Astrocyte (in vitro differentiated cells and primary cell): Measurements from ENCODE around the gene FA2H. TPM values are rescaled to one million over a fixed set of nuclear protein-coding genes. Genes with fewer than 3 reads are reported as not detected.

ENCODE experiments used
- DNase-seq: peaks from one replicate; pipeline ENCODE4 v3.0.0-alpha.2; 2010; ENCODE audit warnings: low read depth
- FAIRE-seq: peaks from 2 replicates; lab custom pipeline; 2011; peaks lifted over from hg19 to GRCh38; lab: Jason Lieb, UNC
- H2AFZ ChIP-seq: 2 replicates; pipeline ENCODE4 v1.6.0; 2012; ENCODE audit warnings: low read depth, low read length, inconsistent platforms
- H3K27ac ChIP-seq: 2 replicates; pipeline ENCODE4 v1.5.1; 2011; ENCODE audit warnings: low read depth, low read length, inconsistent platforms
- H3K27me3 ChIP-seq: 2 replicates; pipeline ENCODE4 v1.6.0; 2011; ENCODE audit warnings: low read length, inconsistent platforms; ENCODE audit not compliant: insufficient read depth
- H3K36me3 ChIP-seq: 2 replicates; pipeline ENCODE4 v1.5.1; 2011; ENCODE audit warnings: low read length, inconsistent platforms; ENCODE audit not compliant: insufficient read depth
- H3K4me1 ChIP-seq: 2 replicates; pipeline ENCODE4 v1.5.1; 2011; ENCODE audit warnings: low read length, inconsistent platforms; ENCODE audit not compliant: insufficient read depth
- H3K4me2 ChIP-seq: 2 replicates; pipeline ENCODE4 v1.6.0; 2012; ENCODE audit warnings: low read length, inconsistent platforms
- H3K4me3 ChIP-seq: 2 replicates; pipeline ENCODE4 v1.5.1; 2011; ENCODE audit warnings: low read depth, mild to moderate bottlenecking, low read length, inconsistent platforms; ENCODE audit not compliant: insufficient read depth
- H3K79me2 ChIP-seq: 2 replicates; pipeline ENCODE4 v1.6.0; 2012; ENCODE audit warnings: mild to moderate bottlenecking, low read length, inconsistent platforms; ENCODE audit not compliant: insufficient read depth
- H3K9ac ChIP-seq: 2 replicates; pipeline ENCODE4 v1.6.0; 2012; ENCODE audit warnings: mild to moderate bottlenecking, low read length, inconsistent platforms
- H3K9me3 ChIP-seq: 2 replicates; pipeline ENCODE4 v1.5.1; 2012; ENCODE audit warnings: low read depth, mild to moderate bottlenecking, low read length, inconsistent platforms; ENCODE audit not compliant: insufficient read depth
- H4K20me1 ChIP-seq: 2 replicates; pipeline ENCODE4 v1.6.0; 2012; ENCODE audit warnings: low read length, inconsistent platforms; ENCODE audit not compliant: insufficient read depth
- H3K27ac Mint-ChIP-seq: one replicate; pipeline ENCODE4 v1.8.0; 2021; ENCODE audit warnings: mild to moderate bottlenecking, mixed read lengths; ENCODE audit not compliant: unreplicated experiment
- H3K27me3 Mint-ChIP-seq: one replicate; pipeline ENCODE4 v1.8.0; 2021; ENCODE audit warnings: low read depth, mixed read lengths; ENCODE audit not compliant: unreplicated experiment
- H3K36me3 Mint-ChIP-seq: one replicate; pipeline ENCODE4 v1.8.0; 2021; ENCODE audit warnings: low read depth, mixed read lengths; ENCODE audit not compliant: unreplicated experiment
- H3K4me1 Mint-ChIP-seq: one replicate; pipeline ENCODE4 v1.8.0; 2021; ENCODE audit warnings: low read depth, mixed read lengths; ENCODE audit not compliant: unreplicated experiment
- H3K4me3 Mint-ChIP-seq: one replicate; pipeline ENCODE4 v1.8.0; 2021; ENCODE audit warnings: mild to moderate bottlenecking, moderate library complexity, mixed read lengths; ENCODE audit not compliant: unreplicated experiment
- H3K9me3 Mint-ChIP-seq: one replicate; pipeline ENCODE4 v1.8.0; 2021; ENCODE audit warnings: mild to moderate bottlenecking, mixed read lengths; ENCODE audit not compliant: unreplicated experiment
- EZH2 ChIP-seq: IDR thresholded peaks from 2 replicates; pipeline ENCODE4 v1.6.1; 2012; ENCODE audit warnings: mild to moderate bottlenecking, low read length, inconsistent platforms; ENCODE audit not compliant: insufficient read depth
- total RNA-seq: library from RNA; stranded (reverse); gene quantifications from 2 replicates; pipeline ENCODE4 v1.2.1, GENCODE V29; 2021
- TF ChIP-seq, protein P1 (sequence below): IDR thresholded peaks from 2 replicates; pipeline ENCODE4 v1.5.1; 2011; ENCODE audit warnings: low read depth, mild to moderate bottlenecking, inconsistent platforms, low read length, moderate library complexity; ENCODE audit not compliant: insufficient read depth

FA2H gene
- total RNA-seq, 1 donor from 2014 or later: 0.14 TPM

DNA sequence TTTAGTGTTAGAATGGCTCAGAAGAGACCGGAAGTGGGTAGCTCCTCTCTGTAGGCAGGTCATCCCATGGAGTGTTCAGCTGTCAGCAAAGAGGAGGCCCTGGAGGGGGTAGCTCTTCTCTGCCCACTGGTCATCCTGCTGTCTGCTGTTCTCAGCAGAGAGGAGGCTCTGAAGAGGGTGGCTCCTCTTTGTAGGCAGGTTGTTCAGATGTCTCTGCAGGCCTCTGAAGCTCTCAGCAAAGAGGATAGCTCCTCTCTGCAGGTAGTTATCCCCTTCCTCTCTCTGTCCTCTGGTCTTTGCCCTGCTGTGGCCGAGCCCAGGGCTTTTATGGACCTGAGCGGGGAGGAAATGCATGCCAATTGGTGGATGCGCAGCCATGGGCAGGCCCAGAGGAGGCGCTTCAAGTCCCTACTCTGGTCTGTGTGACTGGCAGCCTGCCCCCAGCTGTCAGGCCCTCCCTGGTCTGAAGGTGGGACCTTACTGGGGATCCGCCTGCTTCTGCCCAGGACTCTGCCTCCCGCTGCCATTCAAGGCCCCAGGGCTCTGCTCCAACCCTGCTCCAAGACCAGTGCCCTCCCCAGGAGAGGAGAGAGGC lies 32.5 kb upstream of the FA2H start:
- Histone ChIP-seq H3K36me3 (no peaks in the 10 kb centered on the region), H3K9ac (no peak overlapping the region), H3K27ac (no peak overlapping the region), H3K4me3 (no peak overlapping the region), H3K9me3 (peaks cover 2% of the 10 kb centered on the region), H3K4me1 (no peaks in the 10 kb centered on the region), H4K20me1 (no peaks in the 10 kb centered on the region), H3K4me2 (no peak overlapping the region), H2AFZ (no peak overlapping the region), H3K27me3 (no peaks in the 10 kb centered on the region), H3K79me2 (no peaks in the 10 kb centered on the region)
- FAIRE-seq (no peak), DNase-seq (no peak)
- Mint-ChIP-seq H3K27ac (no peak overlapping the region), H3K36me3 (no peaks in the 10 kb centered on the region), H3K9me3 (peaks cover 15% of the 10 kb centered on the region), H3K4me1 (no peaks in the 10 kb centered on the region), H3K4me3 (no peak overlapping the region), H3K27me3 (peaks cover 6% of the 10 kb centered on the region)
- no peak for TF ChIP-seq EZH2
- TF ChIP-seq, protein P1, sequence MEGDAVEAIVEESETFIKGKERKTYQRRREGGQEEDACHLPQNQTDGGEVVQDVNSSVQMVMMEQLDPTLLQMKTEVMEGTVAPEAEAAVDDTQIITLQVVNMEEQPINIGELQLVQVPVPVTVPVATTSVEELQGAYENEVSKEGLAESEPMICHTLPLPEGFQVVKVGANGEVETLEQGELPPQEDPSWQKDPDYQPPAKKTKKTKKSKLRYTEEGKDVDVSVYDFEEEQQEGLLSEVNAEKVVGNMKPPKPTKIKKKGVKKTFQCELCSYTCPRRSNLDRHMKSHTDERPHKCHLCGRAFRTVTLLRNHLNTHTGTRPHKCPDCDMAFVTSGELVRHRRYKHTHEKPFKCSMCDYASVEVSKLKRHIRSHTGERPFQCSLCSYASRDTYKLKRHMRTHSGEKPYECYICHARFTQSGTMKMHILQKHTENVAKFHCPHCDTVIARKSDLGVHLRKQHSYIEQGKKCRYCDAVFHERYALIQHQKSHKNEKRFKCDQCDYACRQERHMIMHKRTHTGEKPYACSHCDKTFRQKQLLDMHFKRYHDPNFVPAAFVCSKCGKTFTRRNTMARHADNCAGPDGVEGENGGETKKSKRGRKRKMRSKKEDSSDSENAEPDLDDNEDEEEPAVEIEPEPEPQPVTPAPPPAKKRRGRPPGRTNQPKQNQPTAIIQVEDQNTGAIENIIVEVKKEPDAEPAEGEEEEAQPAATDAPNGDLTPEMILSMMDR: no peak

DNA sequence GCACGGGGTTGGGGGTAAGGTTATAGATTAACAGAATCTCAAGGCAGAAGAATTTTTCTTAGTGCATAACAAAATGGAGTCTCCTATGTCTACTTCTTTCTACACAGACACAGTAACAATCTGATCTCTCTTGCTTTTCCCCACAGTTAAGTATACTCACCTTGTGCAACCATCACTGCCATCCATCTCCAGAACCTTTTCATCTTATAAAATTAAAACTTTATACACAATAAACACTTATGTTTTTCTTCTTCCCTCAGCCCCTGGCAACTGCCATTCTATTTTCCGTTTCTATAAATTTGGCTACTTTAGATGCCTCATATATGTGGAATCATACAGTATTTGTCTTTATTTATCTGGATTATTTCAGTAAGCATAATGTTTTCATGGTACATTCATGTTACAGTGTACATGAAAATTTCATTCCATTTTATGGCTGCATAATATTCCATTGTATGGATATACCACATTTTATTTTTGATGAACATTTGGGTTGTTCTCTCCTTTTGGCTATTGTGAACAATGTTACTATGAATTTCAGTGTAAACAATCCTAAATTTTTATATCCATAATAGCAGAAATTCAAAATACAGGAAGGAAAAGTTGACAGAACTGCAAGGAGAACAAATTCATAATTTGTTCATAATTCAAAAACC lies 25.7 kb upstream of the FA2H start:
- peaks cover 11% of the 10 kb centered on the region for H3K9me3 Mint-ChIP-seq

More for the DNA sequence above, 25.7 kb upstream of the FA2H start:
- Histone ChIP-seq H3K9ac (no peak overlapping the region), H2AFZ (no peak overlapping the region), H4K20me1 (no peaks in the 10 kb centered on the region), H3K36me3 (no peaks in the 10 kb centered on the region), H3K9me3 (no peaks in the 10 kb centered on the region), H3K27me3 (peaks cover 9% of the 10 kb centered on the region), H3K27ac (no peak overlapping the region), H3K4me3 (no peak overlapping the region), H3K79me2 (no peaks in the 10 kb centered on the region), H3K4me2 (no peak overlapping the region), H3K4me1 (no peaks in the 10 kb centered on the region)
- DNase-seq (no peak), FAIRE-seq (no peak)
- TF ChIP-seq EZH2: no peak
- TF ChIP-seq, protein P1: no peak
- H3K4me1 Mint-ChIP-seq: no peaks in the 10 kb centered on the region
- H3K27ac Mint-ChIP-seq: no peak overlapping the region
- peaks cover 11% of the 10 kb centered on the region for H3K27me3 Mint-ChIP-seq
- no peaks in the 10 kb centered on the region for H3K36me3 Mint-ChIP-seq
- H3K4me3 Mint-ChIP-seq: no peak overlapping the region
